H9 (cell line): Measurements from ENCODE around the gene HNF1B. TPM values are rescaled to one million over a fixed set of nuclear protein-coding genes. Genes with fewer than 3 reads are reported as not detected.

Experiments
- DNase-seq: peaks from one replicate; pipeline ENCODE4 v3.0.0-alpha.2; 2017
- H2AFZ ChIP-seq: one replicate; pipeline ENCODE4 v1.6.1; 2013; ENCODE audit warnings: mild to moderate bottlenecking, low read length, control low read depth, moderate library complexity
- H2AK5ac ChIP-seq: 2 replicates; pipeline ENCODE4 v1.6.1; 2013; ENCODE audit warnings: low read length, control low read depth, mixed read lengths; ENCODE audit not compliant: insufficient read length
- H2BK120ac ChIP-seq: one replicate; pipeline ENCODE4 v1.6.1; 2013; ENCODE audit warnings: low read depth, mild to moderate bottlenecking, low read length, control low read depth, inconsistent platforms; ENCODE audit not compliant: poor library complexity, severe bottlenecking
- H2BK12ac ChIP-seq: 2 replicates; pipeline ENCODE4 v1.6.1; 2013; ENCODE audit warnings: low read length, control low read depth, mixed read lengths, low read depth; ENCODE audit not compliant: insufficient read length
- H2BK15ac ChIP-seq: 2 replicates; pipeline ENCODE4 v1.6.1; 2013; ENCODE audit warnings: low read depth, low read length, control low read depth
- H2BK20ac ChIP-seq: one replicate; pipeline ENCODE4 v1.6.1; 2013; ENCODE audit warnings: low read depth, mild to moderate bottlenecking, low read length, control low read depth, inconsistent platforms; ENCODE audit not compliant: poor library complexity, severe bottlenecking
- H2BK5ac ChIP-seq: 2 replicates; pipeline ENCODE4 v1.6.1; 2013; ENCODE audit warnings: low read length, control low read depth, mixed read lengths; ENCODE audit not compliant: insufficient read length
- H3K14ac ChIP-seq: 2 replicates; pipeline ENCODE4 v1.6.1; 2013; ENCODE audit warnings: low read length, control low read depth; ENCODE audit not compliant: insufficient read depth
- H3K18ac ChIP-seq: 2 replicates; pipeline ENCODE4 v1.6.1; 2013; ENCODE audit warnings: low read depth, mild to moderate bottlenecking, mixed read lengths, low read length, control low read depth; ENCODE audit not compliant: insufficient read length
- H3K23ac ChIP-seq: 2 replicates; pipeline ENCODE4 v1.6.1; 2013; ENCODE audit warnings: low read length, control low read depth, mixed read lengths, low read depth; ENCODE audit not compliant: insufficient read length
- H3K23me2 ChIP-seq: 2 replicates; pipeline ENCODE4 v1.6.1; 2013; ENCODE audit warnings: low read depth, mild to moderate bottlenecking, mixed read lengths, low read length, control low read depth; ENCODE audit not compliant: insufficient read length, poor library complexity, severe bottlenecking
- H3K27ac ChIP-seq: 2 replicates; pipeline ENCODE4 v1.5.1; 2013; ENCODE audit warnings: low read length, control low read depth, mixed read lengths, low read depth; ENCODE audit not compliant: insufficient read length
- H3K27me3 ChIP-seq: 2 replicates; pipeline ENCODE4 v1.6.1; 2013; ENCODE audit warnings: low read length, control low read depth, inconsistent platforms; ENCODE audit not compliant: insufficient read depth
- H3K4ac ChIP-seq: 2 replicates; pipeline ENCODE4 v1.6.1; 2013; ENCODE audit warnings: low read depth, mild to moderate bottlenecking, control low read depth, inconsistent platforms, low read length, moderate library complexity
- H3K4me1 ChIP-seq: 2 replicates; pipeline ENCODE4 v1.6.1; 2013; ENCODE audit warnings: low read length, control low read depth, inconsistent platforms; ENCODE audit not compliant: insufficient read depth
- H3K4me2 ChIP-seq: 2 replicates; pipeline ENCODE4 v1.6.1; 2013; ENCODE audit warnings: low read length, control low read depth, mixed read lengths; ENCODE audit not compliant: insufficient read length, insufficient read depth
- H3K56ac ChIP-seq: 2 replicates; pipeline ENCODE4 v1.6.1; 2013; ENCODE audit warnings: low read depth, mild to moderate bottlenecking, mixed read lengths, low read length, control low read depth; ENCODE audit not compliant: insufficient read length
- H3K79me1 ChIP-seq: 2 replicates; pipeline ENCODE4 v1.6.1; 2013; ENCODE audit warnings: low read depth, mild to moderate bottlenecking, moderate library complexity, low read length, control low read depth, inconsistent platforms; ENCODE audit not compliant: insufficient read depth, poor library complexity, severe bottlenecking
- H3K79me2 ChIP-seq: 2 replicates; pipeline ENCODE4 v1.6.1; 2013; ENCODE audit warnings: low read length, control low read depth, inconsistent platforms; ENCODE audit not compliant: insufficient read depth
- H3K9ac ChIP-seq: 2 replicates; pipeline ENCODE4 v1.6.1; 2013; ENCODE audit warnings: low read length, control low read depth, mixed read lengths; ENCODE audit not compliant: insufficient read length; ENCODE audit errors: extremely low read depth
- H3K9me3 ChIP-seq: one replicate; pipeline ENCODE4 v1.6.1; 2013; ENCODE audit warnings: low read depth, low read length, inconsistent platforms; ENCODE audit not compliant: control insufficient read depth
- H3T11ph ChIP-seq: one replicate; pipeline ENCODE4 v1.6.1; 2013; ENCODE audit warnings: mild to moderate bottlenecking, low read length, control low read depth, inconsistent platforms
- H4K20me1 ChIP-seq: one replicate; pipeline ENCODE4 v1.6.1; 2013; ENCODE audit not compliant: control insufficient read depth, insufficient read length, insufficient read depth
- H4K5ac ChIP-seq: 2 replicates; pipeline ENCODE4 v1.6.1; 2013; ENCODE audit warnings: low read depth, mild to moderate bottlenecking, mixed read lengths, low read length, control low read depth; ENCODE audit not compliant: insufficient read length
- H4K8ac ChIP-seq: replicated peaks from 2 replicates; pipeline ENCODE4 v1.6.1; 2013; ENCODE audit warnings: low read length, control low read depth, mixed read lengths, low read depth; ENCODE audit not compliant: insufficient read length
- H4K91ac ChIP-seq: 2 replicates; pipeline ENCODE4 v1.6.1; 2013; ENCODE audit warnings: low read depth, mild to moderate bottlenecking, moderate library complexity, mixed read lengths, low read length, control low read depth; ENCODE audit not compliant: insufficient read length
- H3K27ac Mint-ChIP-seq, 3 experiments: 2 replicates in 2 of 3; 3 replicates in 1 of 3; pipeline ENCODE4 v1.8.0; 2020 to 2021; ENCODE audit warnings: mixed read lengths in 3 of 3, mild to moderate bottlenecking in 1 of 3, moderate library complexity in 1 of 3
- H3K27me3 Mint-ChIP-seq: 2 replicates; pipeline ENCODE4 v1.8.0; 2021; ENCODE audit warnings: low read depth, mild to moderate bottlenecking, moderate library complexity, mixed read lengths
- H3K36me3 Mint-ChIP-seq, 3 experiments: 2 replicates in 2 of 3; 3 replicates in 1 of 3; pipeline ENCODE4 v1.8.0; 2020 to 2021; ENCODE audit warnings: low read depth in 3 of 3, mixed read lengths in 3 of 3; ENCODE audit not compliant: insufficient read depth in 1 of 3
- H3K4me1 Mint-ChIP-seq, 2 experiments: 2 replicates each; pipeline ENCODE4 v1.8.0; 2020; ENCODE audit warnings: mixed read lengths in 2 of 2
- H3K4me3 Mint-ChIP-seq, 2 experiments: 2 replicates in 1 of 2; 3 replicates in 1 of 2; pipeline ENCODE4 v1.8.0; 2020 to 2021; ENCODE audit warnings: mild to moderate bottlenecking in 2 of 2, mixed read lengths in 2 of 2, moderate library complexity in 1 of 2
- H3K9me3 Mint-ChIP-seq, 2 experiments: 2 replicates in 1 of 2; 3 replicates in 1 of 2; pipeline ENCODE4 v1.8.0; 2020; ENCODE audit warnings: mild to moderate bottlenecking in 2 of 2, mixed read lengths in 2 of 2, moderate library complexity in 1 of 2
- WGBS: extraction: QIAGEN DNeasy Blood & Tissue Kit; methylation state at CpG from one replicate; pipeline ENCODE4 v1.1.7; 2013; ENCODE audit warnings: missing lambda C conversion rate, low lambda C conversion rate, mixed read lengths; ENCODE audit not compliant: insufficient read length; ENCODE audit errors: extremely low coverage; 5-methylcytosine and 5-hydroxymethylcytosine counted together
- total RNA-seq: library from RNA; stranded (reverse); gene quantifications from 2 replicates; pipeline ENCODE4 v1.2.1, GENCODE V29; 2021
- TF ChIP-seq, protein P1 (sequence below): fragments of 200-600 bp; sonication (generic); conservative IDR thresholded peaks from 3 replicates; pipeline ENCODE4 v1.8.0; 2021; ENCODE audit warnings: antibody characterized with exemption, mild to moderate bottlenecking

Gene HNF1B
- total RNA-seq, 1 experiment from 2014 or later = not detected

DNA sequence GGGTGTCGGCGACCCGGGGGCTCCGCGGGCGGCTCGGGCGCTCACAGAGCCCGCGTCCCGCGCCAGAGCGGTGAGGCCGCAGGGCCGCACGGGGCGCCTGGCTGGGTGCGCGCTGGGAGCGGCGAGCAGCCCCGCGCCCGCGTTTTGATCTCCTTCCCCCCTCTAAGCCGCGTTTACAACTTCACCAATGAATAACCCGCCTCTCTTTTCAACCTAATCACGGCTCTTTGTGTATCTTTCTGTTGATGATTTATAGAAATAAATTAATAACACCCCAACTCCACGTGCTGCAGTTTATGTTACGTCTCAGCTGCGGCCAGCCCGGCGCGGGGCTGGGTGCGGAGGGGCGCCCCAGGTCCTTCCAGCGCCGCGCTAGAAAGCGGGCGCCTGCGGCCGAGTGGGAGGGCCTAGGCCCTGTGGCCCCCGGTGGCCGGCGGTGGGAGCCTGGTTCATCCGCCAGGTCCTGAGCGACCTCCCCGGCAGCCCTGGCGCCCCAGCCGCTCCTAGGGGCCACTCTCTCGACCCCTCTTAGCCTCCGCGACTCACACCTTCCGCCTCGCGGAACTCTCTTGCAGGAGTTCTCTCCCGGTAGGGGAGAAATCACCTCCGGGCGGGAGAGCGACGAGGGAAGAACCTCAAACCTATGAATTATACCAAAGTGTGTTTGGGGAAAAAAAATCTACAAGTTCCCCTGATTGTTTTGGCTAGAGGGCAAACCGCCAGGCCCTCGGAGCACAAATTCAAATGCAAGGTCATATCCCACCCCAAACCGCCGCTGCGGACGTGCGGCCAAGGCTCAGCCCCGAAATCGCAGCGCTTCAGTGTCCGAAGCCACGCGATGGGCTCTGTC lies 1.9 kb downstream of the HNF1B start:
- Histone ChIP-seq H4K8ac (no peak overlapping the region), H3K23ac (no peak overlapping the region), H4K91ac (no peak overlapping the region), H2BK15ac (no peak overlapping the region), H3K23me2 (peaks cover 29% of the 10 kb centered on the region), H3K14ac (no peak overlapping the region), H2BK12ac (no peak overlapping the region), H3K27ac (no peak overlapping the region), H3K56ac (no peak overlapping the region), H2AFZ (no peak overlapping the region), H4K20me1 (no peaks in the 10 kb centered on the region), H3K27me3 (peaks cover 84% of the 10 kb centered on the region), H3K4ac (no peak overlapping the region), H3K18ac (no peak overlapping the region), H3K79me1 (no peaks in the 10 kb centered on the region), H2BK5ac (no peak overlapping the region), H3K9me3 (no peaks in the 10 kb centered on the region), H4K5ac (no peak overlapping the region), H3T11ph (no peak overlapping the region), H3K79me2 (no peaks in the 10 kb centered on the region), H3K4me2 (peak overlapping the region; percentile 82), H3K9ac (no peak overlapping the region), H3K4me1 (no peaks in the 10 kb centered on the region), H2BK20ac (no peak overlapping the region), H2BK120ac (no peak overlapping the region), H2AK5ac (no peak overlapping the region)
- Mint-ChIP-seq H3K4me1 (peaks cover 16 to 25% of the 10 kb centered on the region in 2 experiments), H3K27me3 (peaks cover 99% of the 10 kb centered on the region), H3K4me3 (peak overlapping the region; percentile 48 to 80), H3K9me3 (peaks cover 0 to 3% of the 10 kb centered on the region in 2 experiments; a peak in 1 of 5 replicates), H3K36me3 (no peaks in the 10 kb centered on the region), H3K27ac (no peak overlapping the region)
- TF ChIP-seq, protein P1, sequence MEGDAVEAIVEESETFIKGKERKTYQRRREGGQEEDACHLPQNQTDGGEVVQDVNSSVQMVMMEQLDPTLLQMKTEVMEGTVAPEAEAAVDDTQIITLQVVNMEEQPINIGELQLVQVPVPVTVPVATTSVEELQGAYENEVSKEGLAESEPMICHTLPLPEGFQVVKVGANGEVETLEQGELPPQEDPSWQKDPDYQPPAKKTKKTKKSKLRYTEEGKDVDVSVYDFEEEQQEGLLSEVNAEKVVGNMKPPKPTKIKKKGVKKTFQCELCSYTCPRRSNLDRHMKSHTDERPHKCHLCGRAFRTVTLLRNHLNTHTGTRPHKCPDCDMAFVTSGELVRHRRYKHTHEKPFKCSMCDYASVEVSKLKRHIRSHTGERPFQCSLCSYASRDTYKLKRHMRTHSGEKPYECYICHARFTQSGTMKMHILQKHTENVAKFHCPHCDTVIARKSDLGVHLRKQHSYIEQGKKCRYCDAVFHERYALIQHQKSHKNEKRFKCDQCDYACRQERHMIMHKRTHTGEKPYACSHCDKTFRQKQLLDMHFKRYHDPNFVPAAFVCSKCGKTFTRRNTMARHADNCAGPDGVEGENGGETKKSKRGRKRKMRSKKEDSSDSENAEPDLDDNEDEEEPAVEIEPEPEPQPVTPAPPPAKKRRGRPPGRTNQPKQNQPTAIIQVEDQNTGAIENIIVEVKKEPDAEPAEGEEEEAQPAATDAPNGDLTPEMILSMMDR = no peak
- WGBS = no CpG with 5 or more reads among the region's 76 CpGs
- peak; percentile 64 for DNase-seq
